HPDE6-E6E7 (cell line): ENCODE measurements around the gene EXOSC5.

Source experiments
- DNase-seq: peaks from one replicate; pipeline ENCODE4 v3.0.0; 2011; ENCODE audit warnings: missing footprints; ENCODE audit errors: extremely low spot score

EXOSC5 gene

DNA sequence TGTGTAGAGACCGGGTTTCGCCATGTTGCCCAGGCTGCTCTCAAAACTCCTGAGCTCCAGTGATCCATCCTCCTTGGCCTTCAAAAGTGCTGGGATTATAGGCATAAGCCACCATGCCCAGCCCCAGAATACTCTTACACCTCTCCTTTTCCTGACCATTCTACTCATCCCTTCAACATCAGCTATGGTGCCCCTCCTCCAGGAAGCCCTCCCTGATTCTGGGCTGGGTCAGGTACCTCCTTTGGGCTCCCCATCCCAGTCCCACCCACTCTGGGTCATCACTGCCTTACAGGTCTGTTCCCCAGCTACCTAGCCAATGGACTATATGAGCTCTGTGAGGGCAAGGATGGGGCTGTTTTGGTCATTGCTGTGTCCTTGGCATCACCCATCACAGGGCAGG is 53.0 kb downstream of the EXOSC5 start:
- no peak for DNase-seq

DNA sequence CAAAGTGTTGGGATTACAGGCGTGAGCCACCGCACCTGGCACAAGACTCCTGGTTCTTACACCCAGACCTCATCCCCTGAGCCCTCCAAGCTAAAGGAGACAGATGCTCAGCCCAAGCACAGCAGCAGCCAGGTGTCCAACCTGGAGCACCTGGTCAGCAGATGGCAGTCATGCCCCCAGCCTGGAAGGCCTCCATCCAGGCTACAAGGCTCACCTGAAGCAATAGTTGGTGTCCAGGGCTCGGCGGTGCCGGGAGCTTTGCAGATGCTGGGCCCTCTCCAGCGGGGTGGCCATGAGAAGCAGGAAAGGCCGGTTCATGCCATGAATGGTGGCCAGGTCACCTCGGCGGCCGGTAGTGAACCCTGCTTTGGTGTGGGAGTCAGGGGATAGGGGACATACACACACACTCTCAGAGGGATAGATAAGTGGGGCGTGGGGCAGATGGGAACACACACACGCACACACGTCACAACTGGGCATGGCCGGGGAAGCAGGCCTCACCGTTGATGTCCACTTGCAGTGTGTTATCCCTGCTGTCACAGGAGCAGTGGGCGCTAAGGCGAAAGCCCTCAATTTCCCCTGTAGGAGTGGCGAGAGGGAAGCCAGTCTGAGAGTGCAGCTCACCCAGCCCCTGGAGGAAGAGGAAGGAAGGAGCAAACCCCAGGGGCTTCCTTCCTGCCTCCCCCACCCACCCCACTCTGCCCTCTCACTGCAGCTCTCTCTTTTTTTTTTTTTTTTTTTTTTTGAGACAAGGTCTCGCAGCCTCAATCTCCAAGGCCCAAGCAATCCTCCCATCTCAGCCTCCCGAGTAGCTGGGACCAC is 55.3 kb downstream of the EXOSC5 start:
- no peak for DNase-seq

DNA sequence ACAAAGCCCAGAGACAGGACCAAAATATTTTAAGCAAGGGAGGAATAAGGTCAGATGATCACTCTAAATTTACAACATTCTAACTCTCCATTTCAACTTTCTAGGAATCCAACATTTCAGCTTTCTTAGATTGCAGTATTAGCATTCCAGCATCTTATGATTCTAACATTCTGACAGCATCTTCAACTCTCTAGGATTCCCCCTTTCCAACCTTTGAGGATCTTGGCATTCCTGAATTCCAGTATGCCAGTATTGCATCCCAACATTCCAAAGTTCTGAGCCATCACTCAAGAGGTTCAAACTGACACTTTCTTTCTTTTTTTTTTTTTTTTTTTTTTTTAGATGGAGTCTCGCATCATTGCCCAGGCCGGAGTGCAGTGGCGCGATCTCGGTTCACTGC is 57.2 kb downstream of the EXOSC5 start:
- DNase-seq, result no peak
